HCT116 (cell line): Measurements from ENCODE around the gene NOL3.

Source experiments
- CEBPB ChIP-seq: IDR thresholded peaks from 2 replicates; pipeline ENCODE4 v1.6.1; 2012; ENCODE audit warnings: low read depth
- CTCF ChIP-seq, 3 experiments: fragments of 200-600 bp in 1 of 3; sonication (generic) in 1 of 3; IDR thresholded peaks in 2 of 3; conservative IDR thresholded peaks in 1 of 3; 2 replicates each; pipeline ENCODE4 v1.5.1; 2012 to 2017; ENCODE audit warnings: low read depth in 2 of 3, low read length in 2 of 3, antibody characterized with exemption in 1 of 3, borderline replicate concordance in 1 of 3, control low read depth in 1 of 3, mild to moderate bottlenecking in 1 of 3, mixed read lengths in 1 of 3, mixed run types in 1 of 3, moderate library complexity in 1 of 3; ENCODE audit not compliant: insufficient read depth in 1 of 3
- EZH2 ChIP-seq: fragments of 200-600 bp; sonication (generic); IDR thresholded peaks from 2 replicates; pipeline ENCODE4 v1.6.1; 2017; ENCODE audit warnings: antibody characterized with exemption, mixed run types
- JUND ChIP-seq: IDR thresholded peaks from 2 replicates; pipeline ENCODE4 v1.6.1; 2012
- MAX ChIP-seq: IDR thresholded peaks from 2 replicates; pipeline ENCODE4 v1.6.1; 2012
- POLR2A ChIP-seq: IDR thresholded peaks from 2 replicates; pipeline ENCODE4 v1.7.0; 2011; ENCODE audit warnings: borderline replicate concordance; ENCODE audit not compliant: insufficient read depth, insufficient read length; ENCODE audit errors: extremely low read depth
- SIN3A ChIP-seq: IDR thresholded peaks from 2 replicates; pipeline ENCODE4 v1.6.1; 2012; ENCODE audit warnings: low read depth
- SP1 ChIP-seq: IDR thresholded peaks from 2 replicates; pipeline ENCODE4 v1.6.1; 2012; ENCODE audit warnings: low read depth
- ZNF274 ChIP-seq: fragments of 200-500 bp; sonication (Bioruptor generic); IDR thresholded peaks from 2 replicates; pipeline ENCODE4 v1.6.1; 2014; ENCODE audit warnings: mild to moderate bottlenecking, low read depth, low read length, inconsistent platforms

GRCh38 chr16:67170949-67171649 is 761 bp downstream of the NOL3 start:
- TF ChIP-seq CTCF (IDR thresholded peaks at IDR 0.05 in 2 of 3, conservative IDR thresholded peaks at IDR 0.05 in 1 of 3; ENCODE audit: borderline replicate concordance in 1 of 3, insufficient read depth in 1 of 3, low read depth in 2 of 3, low read length in 2 of 3) (no peak), JUND (no peak), ZNF274 (no peak), POLR2A (no peak), SP1 (no peak), MAX (no peak), CEBPB (no peak), EZH2 (no peak), SIN3A (no peak)
